Measurements from ENCODE around the gene PDK2. TPM values are rescaled to one million over a fixed set of nuclear protein-coding genes. Genes with fewer than 3 reads are reported as not detected.
A peak's percentile ranks its signal among the peaks of the same experiment; 100 is the strongest.

PDK2 gene
- total RNA-seq, 4 donors from 2014 or later, result 33.2 to 114 (median 69.6) TPM

GRCh38 chr17:50107790-50108414, 12.8 kb downstream of the PDK2 start:
- no peak for DNase-seq (ENCODE audit: low spot score in 2 of 2)
- H3K27me3 ChIP-seq, result no peaks in the 10 kb centered on the region
- WGBS, result 95% methylated on average over 10 of the region's 10 CpGs
- H3K9me3 ChIP-seq, result no peaks in the 10 kb centered on the region
- no peak overlapping the region for H3K4me3 ChIP-seq
- no peak overlapping the region for H3K27ac ChIP-seq
- TF ChIP-seq POLR2A (IDR thresholded peaks at IDR 0.05) (no peak), POLR2AphosphoS5 (IDR thresholded peaks at IDR 0.05) (no peak), EP300 (IDR thresholded peaks at IDR 0.05) (no peak), CTCF (IDR thresholded peaks at IDR 0.05) (no peak)
- H3K36me3 ChIP-seq, result peaks cover 61% of the 10 kb centered on the region
- H3K4me1 ChIP-seq, result peaks cover 24% of the 10 kb centered on the region

- no peak overlapping the region for H3K4me3 ChIP-seq
- H3K27ac ChIP-seq, result no peak overlapping the region
- H3K9me3 ChIP-seq, result no peaks in the 10 kb centered on the region
- TF ChIP-seq CTCF (IDR thresholded peaks at IDR 0.05) (no peak), POLR2A (IDR thresholded peaks at IDR 0.05) (no peak)
- peaks cover 61% of the 10 kb centered on the region for H3K36me3 ChIP-seq
- DNase-seq (ENCODE audit: low spot score in 2 of 2), result no peak
- no peaks in the 10 kb centered on the region for H3K27me3 ChIP-seq
- H3K4me1 ChIP-seq, result peaks cover 24% of the 10 kb centered on the region
- whole genome bisulfite sequencing, result 87% methylated on average over 7 of the region's 9 CpGs
Observed at GRCh38 chr17:50108556-50108955, 13.4 kb downstream of the PDK2 start.

- TF ChIP-seq CTCF (IDR thresholded peaks at IDR 0.05) (no peak), POLR2A (IDR thresholded peaks at IDR 0.05) (no peak), EP300 (IDR thresholded peaks at IDR 0.05) (no peak), POLR2AphosphoS5 (IDR thresholded peaks at IDR 0.05) (no peak)
- Histone ChIP-seq H3K4me1 (peaks cover 24% of the 10 kb centered on the region), H3K9me3 (no peaks in the 10 kb centered on the region), H3K4me3 (no peak overlapping the region), H3K27ac (no peak overlapping the region), H3K36me3 (peaks cover 61% of the 10 kb centered on the region), H3K27me3 (no peaks in the 10 kb centered on the region)
- DNase-seq (ENCODE audit: low spot score in 2 of 2), result no peak
- 82% methylated on average over 7 of the region's 7 CpGs for WGBS
Observed at GRCh38 chr17:50109207-50109606, 14.1 kb downstream of the PDK2 start.

GRCh38 chr17:50109785-50110184, 14.6 kb downstream of the PDK2 start:
- Histone ChIP-seq H3K27me3 (no peaks in the 10 kb centered on the region), H3K9me3 (no peaks in the 10 kb centered on the region), H3K4me3 (no peak overlapping the region), H3K4me1 (peaks cover 24% of the 10 kb centered on the region), H3K36me3 (peaks cover 60% of the 10 kb centered on the region), H3K27ac (no peak overlapping the region)
- WGBS, result no CpG with 5 or more reads among the region's 19 CpGs
- TF ChIP-seq POLR2A (IDR thresholded peaks at IDR 0.05), result no peak
- TF ChIP-seq CTCF (IDR thresholded peaks at IDR 0.05), result no peak
- no peak for TF ChIP-seq EP300 (IDR thresholded peaks at IDR 0.05)
- no peak for TF ChIP-seq POLR2AphosphoS5 (IDR thresholded peaks at IDR 0.05)
- DNase-seq (ENCODE audit: low spot score in 2 of 2), result no peak

GRCh38 chr17:50110591-50111349, 15.6 kb downstream of the PDK2 start:
- 87% methylated on average over 16 of the region's 19 CpGs for WGBS
- peak overlapping the region; percentile 67 for H3K27ac ChIP-seq

More at GRCh38 chr17:50110591-50111349, 15.6 kb downstream of the PDK2 start:
- H3K36me3 ChIP-seq, result peaks cover 50% of the 10 kb centered on the region
- no peaks in the 10 kb centered on the region for H3K9me3 ChIP-seq
- no peak for TF ChIP-seq POLR2A (IDR thresholded peaks at IDR 0.05)
- no peak for TF ChIP-seq CTCF (IDR thresholded peaks at IDR 0.05)
- no peak for TF ChIP-seq POLR2AphosphoS5 (IDR thresholded peaks at IDR 0.05)
- TF ChIP-seq EP300 (IDR thresholded peaks at IDR 0.05), result no peak
- DNase-seq (ENCODE audit: low spot score in 2 of 2), result peak in 1 of 2 donors; percentile 68
- no peaks in the 10 kb centered on the region for H3K27me3 ChIP-seq
- peaks cover 24% of the 10 kb centered on the region for H3K4me1 ChIP-seq
- no peak overlapping the region for H3K4me3 ChIP-seq
